GM03348 (cell line): ENCODE results near the gene MROH7.
"Not testable (repeated sequence)": the region's sequence is repeated elsewhere in the genome, so short reads cannot be mapped to it uniquely, and the experiment has no call there.

ENCODE experiments used
- DNase-seq: peaks from one replicate; pipeline ENCODE4 v3.0.0; 2012; ENCODE audit warnings: low spot score

MROH7 gene

GRCh38 chr1:54610048-54610447 is 31.5 kb upstream of the MROH7 start:
- DNase-seq, result no peak

GRCh38 chr1:54610601-54611580 is 30.7 kb upstream of the MROH7 start:
- DNase-seq, result no peak

- no peak for DNase-seq
Observed at GRCh38 chr1:54611621-54612020, 30.0 kb upstream of the MROH7 start.

- DNase-seq, result no peak
Observed at GRCh38 chr1:54614024-54614423, 27.6 kb upstream of the MROH7 start.

- DNase-seq, result no peak
Observed at GRCh38 chr1:54614563-54614962, 27.0 kb upstream of the MROH7 start.

- no peak for DNase-seq
Observed at GRCh38 chr1:54615531-54616279, 25.9 kb upstream of the MROH7 start.

- DNase-seq, result no peak
Observed at GRCh38 chr1:54619749-54620148, 21.8 kb upstream of the MROH7 start.

GRCh38 chr1:54623216-54624007 is 18.2 kb upstream of the MROH7 start, which contains the start of gene FAM151A:
Gene FAM151A, minus strand, starts transcription at chr1:54623525. Its CDS starts 130 bp downstream, at chr1:54623395.
- DNase-seq, result no peak

GRCh38 chr1:54624466-54625464 is 16.8 kb upstream of the MROH7 start:
- DNase-seq, result no peak

GRCh38 chr1:54627196-54627595 is 14.4 kb upstream of the MROH7 start:
- DNase-seq, result no peak

- DNase-seq, result not testable (repeated sequence)
Observed at GRCh38 chr1:54635804-54636203, 5.8 kb upstream of the MROH7 start.

- DNase-seq, result not testable (repeated sequence)
Observed at GRCh38 chr1:54636461-54637446, 4.8 kb upstream of the MROH7 start.

- no peak for DNase-seq
Observed at GRCh38 chr1:54640361-54640760, 1.2 kb upstream of the MROH7 start.

- DNase-seq, result no peak
Observed at GRCh38 chr1:54643736-54644135, 2.1 kb downstream of the MROH7 start.

- DNase-seq, result no peak
Observed at GRCh38 chr1:54645806-54646676, 4.5 kb downstream of the MROH7 start.

- DNase-seq, result no peak
Observed at GRCh38 chr1:54649130-54649898, 7.7 kb downstream of the MROH7 start.

- no peak for DNase-seq
Observed at GRCh38 chr1:54649921-54650320, 8.3 kb downstream of the MROH7 start.

GRCh38 chr1:54650417-54650816 is 8.8 kb downstream of the MROH7 start:
- no peak for DNase-seq
